Measurements from ENCODE around the gene ASL. TPM values are rescaled to one million over a fixed set of nuclear protein-coding genes. Genes with fewer than 3 reads are reported as not detected.
"Not testable (repeated sequence)": the region's sequence is repeated elsewhere in the genome, so short reads cannot be mapped to it uniquely, and the experiment has no call there.

ASL gene
- total RNA-seq, 1 experiment from 2014 or later, result 55.3 TPM

- no peak for DNase-seq
- H3K36me3 Mint-ChIP-seq (ENCODE audit: insufficient read depth, unreplicated experiment), result peaks cover 2% of the 10 kb centered on the region
- intact Hi-C loops (cut with micrococcal nuclease; ENCODE audit: unreplicated experiment), result no loop called here
- H3K4me3 Mint-ChIP-seq (ENCODE audit: low read depth, unreplicated experiment), result no peak overlapping the region
- BruUV-seq (replicated peaks), result no TSS peak
- H3K27ac Mint-ChIP-seq (ENCODE audit: unreplicated experiment), result peak overlapping the region; percentile 43
- CTCF ChIA-PET, result no interaction called here
- TF ChIP-seq CTCF (IDR thresholded peaks at IDR 0.05; ENCODE audit: unreplicated experiment), result no peak
- no peaks in the 10 kb centered on the region for H3K27me3 Mint-ChIP-seq (ENCODE audit: unreplicated experiment)
- no peaks in the 10 kb centered on the region for H3K9me3 Mint-ChIP-seq (ENCODE audit: low read depth, unreplicated experiment)
- peaks cover 2% of the 10 kb centered on the region for H3K4me1 Mint-ChIP-seq (ENCODE audit: low read depth, unreplicated experiment)
Observed at GRCh38 chr7:66105263-66105748, 29.7 kb downstream of the ASL start.

DNA sequence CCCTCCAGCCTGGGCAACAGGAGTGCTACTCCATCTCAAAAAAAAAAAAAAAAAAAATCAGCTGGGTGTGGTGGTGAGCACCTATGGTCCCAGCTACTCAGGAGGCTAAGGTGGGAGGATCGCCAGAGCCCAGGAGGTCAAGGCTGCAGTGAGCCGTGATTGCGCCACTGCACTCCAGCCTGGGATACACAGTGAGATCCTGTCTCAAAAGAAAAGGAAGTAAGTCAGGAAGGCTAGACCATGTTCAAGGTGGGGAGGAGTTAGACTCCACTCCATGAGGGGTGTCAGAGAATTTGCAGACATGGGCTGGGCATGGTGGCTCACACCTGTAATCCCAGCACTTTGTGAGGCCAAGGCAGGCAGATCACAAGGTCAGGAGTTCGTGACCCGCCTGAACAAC is 32.8 kb downstream of the ASL start:
- H3K27me3 Mint-ChIP-seq (ENCODE audit: unreplicated experiment); H3K4me1 Mint-ChIP-seq (ENCODE audit: low read depth, unreplicated experiment); DNase-seq; H3K4me3 Mint-ChIP-seq (ENCODE audit: low read depth, unreplicated experiment); H3K27ac Mint-ChIP-seq (ENCODE audit: unreplicated experiment); H3K9me3 Mint-ChIP-seq (ENCODE audit: low read depth, unreplicated experiment); intact Hi-C loops (cut with micrococcal nuclease; ENCODE audit: unreplicated experiment); CTCF ChIA-PET; H3K36me3 Mint-ChIP-seq (ENCODE audit: insufficient read depth, unreplicated experiment); BruUV-seq (replicated peaks): not testable (repeated sequence)

GRCh38 chr7:66110856-66111255 is 35.2 kb downstream of the ASL start:
- CTCF ChIA-PET, result interaction anchor here (0.6 kb wide), 1 partner anchor 45 kb away, joined by 3 read pairs; no protein-coding TSS in a partner anchor
- no peaks in the 10 kb centered on the region for H3K4me1 Mint-ChIP-seq (ENCODE audit: low read depth, unreplicated experiment)
- intact Hi-C loops (cut with micrococcal nuclease; ENCODE audit: unreplicated experiment), result no loop called here
- H3K4me3 Mint-ChIP-seq (ENCODE audit: low read depth, unreplicated experiment), result no peak overlapping the region
- H3K36me3 Mint-ChIP-seq (ENCODE audit: insufficient read depth, unreplicated experiment), result peaks cover 19% of the 10 kb centered on the region
- H3K27me3 Mint-ChIP-seq (ENCODE audit: unreplicated experiment), result no peaks in the 10 kb centered on the region
- no peak for TF ChIP-seq CTCF (IDR thresholded peaks at IDR 0.05; ENCODE audit: unreplicated experiment)
- H3K9me3 Mint-ChIP-seq (ENCODE audit: low read depth, unreplicated experiment), result no peaks in the 10 kb centered on the region
- no TSS peak for BruUV-seq (replicated peaks)
- no peak for DNase-seq
- H3K27ac Mint-ChIP-seq (ENCODE audit: unreplicated experiment), result no peak overlapping the region

GRCh38 chr7:66114743-66115649 is 39.4 kb downstream of the ASL start, which contains the start of gene CRCP:
Gene CRCP (plus strand): TSS chr7:66114847. CDS start chr7:66114963, 116 bp downstream.
- CTCF ChIA-PET, result interaction anchor here (1.0 kb wide), 1 partner anchor 379 kb away, joined by 3 read pairs; no protein-coding TSS in a partner anchor

DNA sequence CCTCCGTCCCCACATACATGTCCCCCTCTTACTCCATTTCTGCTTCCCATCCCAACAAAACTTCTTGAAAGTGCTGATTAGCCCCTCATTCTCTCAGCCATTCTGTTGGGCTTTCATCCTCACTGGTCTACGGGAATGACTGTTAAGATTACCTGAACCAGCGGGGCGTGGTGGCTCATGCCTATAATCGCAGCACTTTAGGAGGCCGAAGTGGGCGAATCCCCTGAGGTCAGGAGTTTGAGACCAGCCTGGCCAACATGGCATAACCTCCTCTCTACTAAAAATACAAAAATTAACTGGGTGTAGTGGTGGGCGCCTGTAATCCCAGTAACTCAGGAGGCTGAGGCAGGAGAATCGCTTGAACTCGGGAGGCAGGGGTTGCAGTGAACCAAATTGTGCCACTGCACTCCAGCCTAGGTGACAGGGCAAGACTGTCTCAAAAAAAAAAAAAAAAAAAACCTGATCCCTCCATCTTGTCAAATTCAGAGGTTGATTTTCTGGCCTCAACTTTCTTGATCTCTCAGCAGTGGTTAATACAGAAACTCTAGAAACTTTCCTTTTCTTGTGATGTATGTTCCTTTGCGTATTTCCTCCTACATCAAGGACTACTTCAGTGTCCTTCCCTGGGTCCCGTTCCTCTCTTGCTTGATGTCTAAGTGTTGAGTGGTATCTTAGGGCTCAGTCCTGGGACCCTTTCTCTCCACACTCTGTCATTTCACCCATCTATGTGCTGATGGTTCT is 41.2 kb downstream of the ASL start:
- Mint-ChIP-seq H3K36me3 (ENCODE audit: insufficient read depth, unreplicated experiment) (peaks cover 29% of the 10 kb centered on the region), H3K4me3 (ENCODE audit: low read depth, unreplicated experiment) (peak overlapping the region; percentile 6), H3K4me1 (ENCODE audit: low read depth, unreplicated experiment) (peaks cover 17% of the 10 kb centered on the region), H3K27ac (ENCODE audit: unreplicated experiment) (peak overlapping the region; percentile 5)
- DNase-seq; intact Hi-C loops (cut with micrococcal nuclease; ENCODE audit: unreplicated experiment); BruUV-seq (replicated peaks); CTCF ChIA-PET; H3K27me3 Mint-ChIP-seq (ENCODE audit: unreplicated experiment); H3K9me3 Mint-ChIP-seq (ENCODE audit: low read depth, unreplicated experiment): not testable (repeated sequence)

More at GRCh38 chr7:66114743-66115649, 39.4 kb downstream of the ASL start, which contains the start of gene CRCP:
- peak within 1 kb of the TSS; percentile 81 for H3K27ac Mint-ChIP-seq (ENCODE audit: unreplicated experiment)
- H3K27me3 Mint-ChIP-seq (ENCODE audit: unreplicated experiment), result no peaks in the 10 kb centered on the region
- intact Hi-C loops (cut with micrococcal nuclease; ENCODE audit: unreplicated experiment), result no loop called here
- H3K36me3 Mint-ChIP-seq (ENCODE audit: insufficient read depth, unreplicated experiment), result peaks cover 29% of the 10 kb centered on the region
- TF ChIP-seq CTCF (IDR thresholded peaks at IDR 0.05; ENCODE audit: unreplicated experiment), result no peak
- H3K4me1 Mint-ChIP-seq (ENCODE audit: low read depth, unreplicated experiment), result peaks cover 17% of the 10 kb centered on the region
- H3K4me3 Mint-ChIP-seq (ENCODE audit: low read depth, unreplicated experiment), result peak within 1 kb of the TSS; percentile 97
- TSS peak; percentile 79 for BruUV-seq (replicated peaks)
- H3K9me3 Mint-ChIP-seq (ENCODE audit: low read depth, unreplicated experiment), result no peaks in the 10 kb centered on the region
- peak; percentile 77 for DNase-seq

All from Calu3 (cell line).